Hypothalamus (tissue), 51 donors: ENCODE results near the gene LYPD1.

ENCODE experiments used
- DNase-seq, 51 donors: peaks; one replicate each; lab custom pipeline; 2025; lab: John Stamatoyannopoulos, UW

The LYPD1 gene

DNA sequence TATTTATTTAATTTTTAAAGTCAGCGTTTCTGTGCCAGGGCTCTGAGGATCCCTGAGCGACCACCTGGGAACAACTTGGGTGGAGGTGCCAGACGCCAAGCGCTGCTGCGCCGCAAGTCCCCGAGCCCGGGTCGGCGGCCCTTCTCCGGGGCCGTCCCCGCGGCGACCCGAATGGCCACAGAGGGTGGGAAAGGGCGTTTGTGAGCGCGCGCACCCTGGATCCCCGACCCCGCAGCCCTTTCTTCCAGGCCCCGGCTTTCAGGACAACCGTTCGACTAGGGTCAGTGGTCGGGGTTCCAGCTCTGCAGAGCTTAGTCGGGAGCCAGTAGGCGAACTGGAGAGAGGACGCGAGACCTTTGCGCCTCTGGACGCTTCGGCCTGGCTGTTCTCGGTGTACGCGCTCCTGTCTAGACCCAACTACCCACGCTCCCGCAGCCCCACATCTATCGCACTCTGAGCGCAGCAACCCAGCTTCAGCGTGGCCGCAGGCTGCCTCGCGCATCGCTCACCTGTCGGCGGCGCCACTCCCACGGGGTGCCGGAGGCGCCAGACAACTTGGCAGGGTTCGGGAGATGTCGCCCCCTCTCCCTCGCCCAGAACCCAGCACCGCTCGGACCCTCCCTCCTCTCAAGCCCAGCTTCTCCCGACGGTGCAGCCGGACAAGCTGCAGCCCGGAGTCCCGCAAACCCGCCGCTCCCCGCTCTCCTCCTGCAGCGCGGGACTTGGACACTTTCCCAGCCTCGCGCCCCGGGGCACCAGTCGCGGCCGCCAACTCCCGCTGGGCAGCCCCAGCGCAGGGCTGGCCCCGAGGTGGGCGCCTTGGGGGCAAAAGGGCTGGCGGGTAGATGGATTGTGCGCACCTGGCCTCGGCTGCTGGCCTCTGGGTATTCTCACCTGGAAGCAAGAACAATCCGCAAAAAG lies 758 bp downstream of the LYPD1 start:
- DNase-seq = peak in 15 of 51 donors; percentile 7 to 60 (median 24)

DNA sequence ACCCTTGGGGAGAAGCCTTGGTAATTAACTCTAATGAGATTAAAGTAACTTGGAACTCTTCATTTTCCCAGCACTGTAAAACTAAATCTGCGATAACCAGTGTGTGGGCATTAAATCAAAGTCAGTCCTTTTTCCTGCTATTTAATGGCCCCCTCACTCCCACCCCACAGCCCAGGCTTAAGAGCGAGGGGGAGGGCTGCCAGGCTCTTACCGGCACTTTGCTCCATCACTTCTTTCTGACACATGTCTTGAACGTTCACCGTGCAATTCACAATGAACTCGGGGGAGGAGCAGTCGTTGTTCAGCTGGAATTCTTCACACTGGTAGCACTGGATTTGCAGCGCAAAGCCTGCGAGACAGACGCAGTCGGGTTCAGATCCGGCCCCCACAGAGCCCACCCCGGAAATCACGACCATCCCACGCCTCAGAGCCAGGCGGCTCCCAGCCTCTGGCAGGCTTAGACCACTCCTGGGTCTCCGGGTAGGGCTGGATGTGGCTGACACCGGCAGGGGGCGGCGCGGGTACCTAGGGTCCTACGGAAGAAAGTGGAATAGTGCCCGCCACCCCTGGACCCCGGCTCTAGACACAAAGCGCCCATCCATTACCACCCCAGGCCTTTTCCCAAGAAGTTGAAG lies 1.7 kb downstream of the LYPD1 start:
- peak in 17 of 51 donors; percentile 11 to 51 (median 34) for DNase-seq

DNA sequence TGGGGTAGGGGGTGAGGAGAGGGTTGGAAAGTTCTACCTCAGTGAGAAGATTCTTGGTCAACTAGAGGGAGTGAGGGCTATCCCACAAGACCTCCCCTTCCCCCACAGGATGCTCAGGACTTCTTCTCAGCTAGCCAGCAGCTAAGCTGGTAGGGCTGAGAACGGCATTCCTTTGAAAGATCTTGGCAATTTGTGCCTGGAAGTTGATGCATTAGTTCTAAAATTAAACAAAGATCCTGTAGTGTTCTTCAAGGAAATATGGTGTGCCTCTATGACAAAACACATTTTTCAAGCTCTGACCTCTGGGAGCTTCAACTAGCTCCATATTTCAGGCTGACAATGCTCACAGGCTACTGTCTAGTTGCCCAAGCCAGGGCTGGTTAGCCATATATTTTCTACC lies 2.3 kb downstream of the LYPD1 start:
- DNase-seq = no peak

DNA sequence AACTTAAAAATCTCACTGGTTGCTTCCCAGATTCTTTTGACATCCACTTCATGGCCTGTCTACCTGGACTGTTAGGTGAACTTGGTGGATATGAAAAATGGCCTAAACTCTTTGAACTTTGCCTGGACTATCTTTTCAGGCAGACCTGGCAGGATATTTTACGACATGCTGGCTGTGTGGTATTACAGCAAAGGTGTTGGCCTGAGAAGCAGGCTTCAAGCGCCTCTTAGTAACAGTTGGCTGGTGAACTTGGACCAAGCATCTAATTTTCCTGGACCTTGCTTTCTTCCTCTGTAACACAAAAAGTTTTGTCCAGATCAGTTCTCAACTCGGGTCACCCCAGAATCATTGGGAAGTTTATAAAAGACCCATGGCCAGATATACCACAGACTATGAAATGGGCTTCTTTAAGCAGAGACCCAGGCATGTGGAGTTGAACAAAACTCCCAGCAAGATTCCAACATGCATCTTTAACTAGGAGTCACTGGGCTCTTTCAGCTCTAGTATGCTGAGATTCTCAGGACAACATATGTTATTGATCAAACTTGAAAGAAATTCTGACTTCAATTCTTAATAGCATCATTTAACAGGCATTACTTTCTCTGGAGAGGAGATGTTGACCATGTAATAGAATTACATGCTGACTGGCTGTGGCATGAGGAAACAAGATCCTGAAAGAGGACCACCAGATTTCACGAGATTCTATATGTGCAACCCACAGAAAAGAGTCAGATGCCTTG lies 4.4 kb downstream of the LYPD1 start:
- DNase-seq = no peak

DNA sequence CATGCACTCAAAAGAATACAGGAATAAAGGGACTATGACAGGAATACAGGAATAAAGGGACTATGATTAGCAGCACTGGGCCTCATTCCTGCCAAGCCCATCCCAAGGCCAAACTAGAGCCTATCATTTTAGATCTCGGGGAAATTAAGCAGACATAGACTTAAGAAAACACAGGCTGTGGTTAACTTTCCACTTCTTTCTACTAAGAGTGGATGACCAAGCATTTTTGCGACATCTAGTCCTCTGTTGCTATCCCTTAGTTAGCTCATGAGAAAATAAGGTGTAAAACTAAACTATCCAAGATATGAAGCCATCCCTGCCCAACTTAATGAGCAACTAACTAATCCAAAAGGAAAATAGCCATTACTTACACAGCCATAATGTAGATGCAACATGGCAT lies 5.9 kb downstream of the LYPD1 start:
- DNase-seq = no peak

DNA sequence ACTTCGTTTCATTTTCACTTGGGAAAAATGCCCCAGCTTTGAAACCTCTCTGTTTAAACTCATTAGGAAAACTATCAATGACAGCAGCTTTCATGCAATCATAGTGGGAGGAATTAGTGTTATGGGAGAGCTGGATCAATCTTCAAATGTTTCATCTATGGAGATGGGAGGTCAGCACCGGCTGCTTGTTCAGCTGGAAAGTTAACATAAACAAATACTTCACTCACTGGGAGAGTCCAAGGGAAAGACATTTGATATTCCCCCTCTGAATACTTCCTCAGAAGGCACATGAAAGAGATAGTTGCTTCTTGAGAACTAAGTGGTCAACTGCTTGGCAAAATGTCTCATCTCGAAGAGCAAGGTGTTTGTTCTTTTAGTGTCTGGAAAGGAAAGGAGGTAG lies 7.3 kb downstream of the LYPD1 start:
- no peak for DNase-seq

DNA sequence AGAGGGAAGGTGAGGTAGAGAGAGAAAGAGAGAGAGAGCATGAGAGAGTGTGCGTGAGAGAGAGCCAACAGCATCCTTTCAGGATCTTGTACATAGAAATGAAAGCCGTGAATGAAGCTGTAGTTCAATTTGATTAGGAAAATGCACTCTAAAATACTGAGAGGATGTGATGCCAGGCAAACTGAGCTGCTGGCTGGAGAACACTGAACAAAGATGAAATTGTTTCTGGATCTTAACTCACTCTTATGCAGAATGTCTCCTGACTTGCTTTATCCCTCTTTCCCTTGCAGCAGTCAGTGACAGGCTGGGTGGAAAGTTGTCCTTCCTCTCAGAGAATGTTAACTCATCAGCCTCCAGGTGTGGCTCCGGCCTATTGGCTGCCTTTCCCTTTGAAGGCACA lies 10.7 kb downstream of the LYPD1 start:
- DNase-seq = peak in 1 of 51 donors; percentile 45

DNA sequence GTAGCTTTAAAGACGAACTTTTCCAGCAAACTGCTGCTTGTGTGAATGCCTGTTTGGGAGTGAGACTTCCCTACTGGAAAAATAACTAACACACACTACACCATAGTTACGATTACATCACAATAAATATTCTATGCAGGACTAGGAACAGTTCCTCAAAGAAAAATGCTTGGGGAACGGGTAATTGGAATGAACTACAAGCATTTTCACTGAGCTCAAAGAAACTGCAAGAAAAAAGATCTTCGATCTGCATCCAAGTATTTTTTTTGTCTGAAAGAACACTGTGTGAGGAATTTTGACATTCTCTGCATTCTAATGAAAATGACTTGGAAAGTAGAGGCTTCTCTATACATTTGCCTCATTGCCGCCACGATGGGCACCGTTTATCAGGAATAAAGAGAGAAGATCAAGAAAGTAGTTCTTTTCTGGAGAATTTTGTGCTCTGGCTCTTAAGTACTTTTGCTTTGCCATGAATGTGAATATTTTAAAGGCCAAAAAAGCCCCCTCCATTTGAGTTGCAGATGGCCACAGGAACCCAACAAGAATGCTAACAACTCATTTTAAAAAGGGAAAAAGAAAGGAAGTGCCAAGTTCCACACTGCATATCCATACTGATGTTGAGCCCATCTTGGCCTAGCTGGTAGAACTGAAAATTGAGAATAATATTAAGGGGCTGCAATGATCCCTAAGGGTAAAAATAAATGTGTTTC lies 13.6 kb downstream of the LYPD1 start:
- peak in 1 of 51 donors; percentile 30 for DNase-seq

DNA sequence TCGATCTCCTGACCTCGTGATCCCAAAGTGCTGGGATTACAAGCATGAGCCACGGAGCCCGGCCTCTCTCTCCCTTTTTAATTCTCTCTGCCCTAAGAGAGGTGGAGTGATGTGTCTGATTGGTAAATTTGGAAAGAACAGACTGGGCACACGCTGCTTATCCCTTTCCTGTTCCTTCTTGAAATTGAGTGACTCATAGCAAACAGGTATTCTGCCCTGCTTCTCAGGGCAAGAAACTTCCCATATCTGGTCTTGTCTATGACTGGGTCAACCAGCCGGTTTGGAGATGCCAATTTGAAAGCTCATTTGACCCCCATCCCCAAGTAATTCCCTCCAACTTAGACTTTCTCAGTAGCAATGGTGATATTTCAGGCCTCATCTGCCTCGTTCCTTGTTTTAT lies 15.0 kb downstream of the LYPD1 start:
- DNase-seq = no peak

DNA sequence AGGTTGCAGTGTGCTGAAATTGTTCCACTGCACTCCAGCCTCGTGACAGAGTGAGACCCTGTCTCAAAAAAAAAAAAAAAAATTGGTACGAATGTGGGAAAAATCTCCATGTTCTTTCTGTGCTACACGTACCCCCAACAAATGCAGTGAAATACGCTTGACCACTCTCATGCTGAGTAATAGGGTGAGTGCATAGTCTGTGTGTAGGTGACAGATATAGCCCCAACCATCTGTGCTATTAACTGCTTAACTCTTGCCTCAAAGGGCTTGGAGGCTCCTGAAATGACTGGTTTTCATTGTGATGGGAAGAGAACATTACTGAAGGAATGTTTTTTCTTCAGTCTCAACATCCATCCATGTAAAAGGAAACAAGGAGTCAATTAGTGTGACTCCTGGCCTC lies 15.7 kb downstream of the LYPD1 start:
- no peak for DNase-seq

DNA sequence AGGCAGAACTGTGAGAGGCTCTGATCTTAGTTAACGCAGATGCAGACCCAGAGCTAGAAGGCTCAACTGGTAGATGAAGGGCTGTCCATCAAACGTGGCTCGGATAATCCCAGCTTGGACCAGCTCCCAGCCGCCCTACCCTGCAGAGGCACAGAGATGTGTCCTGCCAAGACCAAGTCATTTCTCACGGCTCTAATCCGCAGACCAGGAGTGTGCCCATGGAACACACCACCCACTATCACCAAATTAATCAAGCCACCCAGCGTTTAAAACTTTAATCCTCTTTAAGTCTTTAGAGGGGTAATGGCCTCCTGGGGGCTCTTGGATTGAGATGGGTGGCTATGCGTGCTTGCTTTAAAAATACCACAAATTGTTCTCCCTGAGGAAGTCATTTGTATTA lies 17.5 kb downstream of the LYPD1 start:
- DNase-seq = peak in 1 of 51 donors; percentile 2

DNA sequence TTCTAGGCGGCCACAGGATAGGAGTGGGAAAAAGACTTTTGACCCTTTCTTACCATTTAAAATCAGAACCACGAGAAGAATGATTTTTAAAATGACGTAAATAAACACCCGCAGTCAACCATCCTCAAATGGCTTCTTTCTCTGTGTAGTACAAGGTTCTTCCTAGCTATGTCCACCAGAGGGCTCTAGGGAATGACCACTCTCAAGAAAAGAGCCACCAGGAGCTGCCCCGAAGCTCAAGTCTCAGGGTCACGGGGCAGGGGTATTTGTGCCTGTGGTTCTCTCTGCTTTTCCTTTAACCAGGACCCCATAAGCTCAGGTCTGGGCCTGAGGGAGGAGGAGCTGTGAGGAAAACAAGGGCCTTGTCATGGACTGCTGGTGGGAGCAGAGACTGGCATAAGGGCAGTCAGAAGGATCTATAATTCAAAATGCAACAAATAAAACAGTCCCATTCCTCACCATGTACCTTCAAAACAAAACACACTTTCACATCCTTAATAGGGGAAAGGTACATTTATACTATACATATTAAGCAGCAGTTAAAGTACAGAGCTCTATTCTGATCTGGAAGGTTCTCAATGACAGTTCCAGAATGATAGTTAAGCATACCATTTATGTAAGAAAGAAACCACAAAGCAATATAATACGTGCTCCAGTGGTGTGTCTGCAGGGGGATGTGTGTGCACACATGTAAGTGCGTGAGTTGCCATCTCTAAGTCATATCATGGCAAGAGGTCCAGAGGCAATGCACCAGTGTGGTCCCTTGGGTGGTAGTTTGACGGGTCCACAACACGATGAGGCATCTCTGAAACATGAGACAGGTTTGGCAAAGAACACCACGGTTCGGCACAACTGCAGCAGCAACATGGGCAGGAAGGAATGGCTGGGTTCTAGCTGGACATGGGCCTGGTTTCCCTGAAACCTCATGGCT lies 18.6 kb downstream of the LYPD1 start:
- DNase-seq = peak in 8 of 51 donors; percentile 2 to 53 (median 24)

DNA sequence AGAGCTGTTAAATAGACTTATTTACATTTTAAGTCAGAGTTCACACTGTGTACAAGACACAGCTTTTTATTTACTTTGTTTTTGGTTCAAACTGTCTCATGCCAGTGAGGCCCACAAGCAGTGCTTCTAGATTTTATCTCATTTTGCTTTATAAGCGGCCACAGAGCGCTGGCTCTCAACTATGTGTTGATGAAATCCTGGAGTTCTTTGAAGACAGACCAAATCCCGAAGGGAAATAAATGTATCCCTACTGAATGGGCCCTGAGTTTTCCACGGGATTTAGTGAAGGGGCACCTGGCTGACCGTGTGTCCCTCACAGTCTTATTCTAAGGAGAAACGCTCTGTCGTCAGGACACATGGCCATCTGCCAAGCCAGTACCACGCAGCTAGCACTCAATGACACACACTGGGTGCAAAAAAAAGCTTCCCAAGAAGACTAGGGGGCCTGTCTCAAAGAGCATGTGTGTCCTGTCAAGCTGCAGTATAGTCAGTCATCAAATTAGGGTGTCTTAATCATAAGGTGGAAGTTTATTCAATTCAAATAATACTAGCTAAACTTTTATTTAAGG lies 23.4 kb downstream of the LYPD1 start:
- peak in 2 of 51 donors; percentile 1 to 22 for DNase-seq

DNA sequence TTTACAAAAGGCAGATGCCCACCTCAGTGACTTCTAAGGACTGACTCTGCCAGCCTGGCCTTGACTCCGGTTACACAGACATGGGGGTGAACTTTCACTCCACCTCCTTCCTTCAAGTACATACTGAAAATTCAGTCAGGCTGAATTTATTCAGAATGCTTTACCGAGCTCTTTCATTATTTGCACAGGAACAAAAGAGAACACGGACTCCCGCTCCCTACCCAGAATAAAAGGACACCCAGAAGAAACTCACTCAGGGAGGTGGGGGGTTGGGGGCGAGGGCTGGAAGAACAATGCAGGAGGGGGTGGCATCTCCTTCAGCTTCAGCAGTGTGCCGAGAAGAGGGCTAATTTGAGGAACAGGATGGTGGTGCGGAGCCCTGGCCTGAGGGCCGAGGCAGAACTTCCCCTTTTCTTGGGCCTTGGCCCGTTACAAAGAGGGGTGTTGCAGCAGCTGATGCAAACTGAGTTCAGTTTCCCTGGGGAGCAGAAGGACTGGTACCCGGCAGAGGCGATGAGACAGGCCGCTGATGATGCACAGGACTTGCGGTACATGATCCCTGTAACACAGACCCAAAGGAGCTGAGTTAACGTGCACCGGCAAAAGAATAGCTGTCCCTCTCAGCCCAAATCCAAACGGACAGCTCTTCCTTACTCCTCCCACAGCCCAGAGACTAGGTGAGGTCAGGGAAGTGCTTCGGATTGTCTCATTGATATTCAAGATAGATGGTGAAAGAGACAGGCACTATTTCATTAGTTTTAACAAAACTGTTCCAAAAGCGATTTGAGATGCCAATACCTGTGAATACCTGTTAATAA lies 24.1 kb downstream of the LYPD1 start:
- peak in 7 of 51 donors; percentile 8 to 51 (median 16) for DNase-seq

DNA sequence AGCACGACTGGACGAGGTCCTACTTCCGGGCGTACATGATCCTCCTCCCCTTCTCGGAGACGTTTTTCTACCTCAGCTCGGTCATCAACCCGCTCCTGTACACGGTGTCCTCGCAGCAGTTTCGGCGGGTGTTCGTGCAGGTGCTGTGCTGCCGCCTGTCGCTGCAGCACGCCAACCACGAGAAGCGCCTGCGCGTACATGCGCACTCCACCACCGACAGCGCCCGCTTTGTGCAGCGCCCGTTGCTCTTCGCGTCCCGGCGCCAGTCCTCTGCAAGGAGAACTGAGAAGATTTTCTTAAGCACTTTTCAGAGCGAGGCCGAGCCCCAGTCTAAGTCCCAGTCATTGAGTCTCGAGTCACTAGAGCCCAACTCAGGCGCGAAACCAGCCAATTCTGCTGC lies 24.8 kb downstream of the LYPD1 start:
- peak in 2 of 51 donors; percentile 17 to 19 for DNase-seq

DNA sequence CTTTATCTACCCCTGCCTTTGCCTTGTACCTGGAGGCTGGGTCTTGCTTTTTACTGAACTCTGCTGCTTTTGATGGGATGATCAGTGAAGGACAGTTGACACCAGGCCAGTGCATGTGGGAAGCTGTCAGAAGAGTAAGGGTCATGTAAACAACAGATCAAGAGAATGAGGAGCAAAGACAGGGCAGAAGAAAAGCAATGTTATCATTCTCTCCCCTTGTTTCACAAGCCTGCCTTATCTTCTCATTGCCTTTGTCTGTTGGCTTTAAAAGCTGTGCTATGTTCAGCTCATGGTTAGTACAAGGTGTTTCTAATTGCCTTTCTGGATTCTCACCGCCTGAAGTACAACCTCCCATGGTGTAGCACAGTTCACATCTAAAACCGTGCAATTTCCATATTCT lies 27.6 kb downstream of the LYPD1 start:
- DNase-seq = no peak

DNA sequence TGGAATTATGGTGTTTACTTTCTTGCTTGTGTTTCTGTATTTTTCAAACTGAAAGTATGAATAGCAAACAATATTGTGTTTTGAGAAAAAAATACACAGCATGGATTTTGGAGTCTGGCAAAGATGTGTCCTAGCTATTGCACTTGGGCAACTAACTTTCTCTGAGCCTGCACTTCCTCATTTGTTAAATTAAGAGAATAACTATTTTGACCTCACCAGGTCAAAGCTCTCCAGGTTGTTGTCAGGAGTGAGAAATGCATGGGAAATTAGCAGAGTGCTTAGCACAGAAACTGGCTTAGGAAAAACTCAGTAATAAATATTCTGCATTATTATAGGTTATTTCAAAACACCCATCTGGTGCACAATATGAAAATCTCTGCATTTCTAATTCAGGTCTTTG lies 28.2 kb downstream of the LYPD1 start:
- DNase-seq = no peak

DNA sequence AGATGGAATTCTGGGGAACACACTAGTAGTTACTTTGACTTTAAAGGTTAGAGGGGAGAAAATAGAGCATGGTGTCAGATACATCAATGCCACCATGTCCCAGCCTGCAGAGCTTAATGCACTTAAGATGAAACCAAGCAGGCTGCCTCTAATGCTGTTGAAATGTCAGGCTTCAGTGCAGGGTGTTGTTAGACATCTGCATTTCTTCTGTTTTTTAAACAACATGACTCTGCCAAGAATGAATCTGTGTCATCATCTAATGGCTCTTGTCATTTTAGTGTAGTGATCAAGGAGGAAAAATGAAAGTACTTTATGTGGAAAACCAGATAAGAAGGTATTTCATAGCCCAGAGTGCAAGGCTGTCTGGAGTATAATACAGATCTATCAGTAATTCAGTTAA lies 29.9 kb downstream of the LYPD1 start:
- DNase-seq = no peak
